Fibroblast of lung (primary cell): ENCODE data around the gene CYGB. TPM values are rescaled to one million over a fixed set of nuclear protein-coding genes. Genes with fewer than 3 reads are reported as not detected.
A peak's percentile ranks its signal among the peaks of the same experiment; 100 is the strongest.
"Not testable (repeated sequence)": the region's sequence is repeated elsewhere in the genome, so short reads cannot be mapped to it uniquely, and the experiment has no call there.

Experiments
- DNase-seq, 2 donors: peaks; one replicate each; pipeline versions ENCODE4 v3.0.0 to v3.0.0-alpha.2; 2010; ENCODE audit warnings: low read depth in 2 of 2
- H2AFZ ChIP-seq: 2 replicates; pipeline ENCODE4 v1.5.1; 2012; ENCODE audit warnings: low read length, control low read depth, inconsistent platforms
- H3K27ac ChIP-seq: 2 replicates; pipeline ENCODE4 v1.5.1; 2011; ENCODE audit warnings: low read length, control low read depth; ENCODE audit not compliant: insufficient read depth
- H3K27me3 ChIP-seq: 2 replicates; pipeline ENCODE4 v1.5.1; 2011; ENCODE audit warnings: mild to moderate bottlenecking, low read length; ENCODE audit not compliant: control insufficient read depth, insufficient read depth
- H3K36me3 ChIP-seq: 2 replicates; pipeline ENCODE4 v1.5.1; 2011; ENCODE audit warnings: low read length; ENCODE audit not compliant: control insufficient read depth, insufficient read depth
- H3K4me1 ChIP-seq: 2 replicates; pipeline ENCODE4 v1.5.1; 2011; ENCODE audit warnings: low read length; ENCODE audit not compliant: control insufficient read depth, insufficient read depth; ENCODE audit errors: extremely low read depth
- H3K4me2 ChIP-seq: 2 replicates; pipeline ENCODE4 v1.5.1; 2011; ENCODE audit warnings: low read length, control low read depth; ENCODE audit not compliant: insufficient read depth; ENCODE audit errors: extremely low read depth
- H3K4me3 ChIP-seq, 4 experiments: fragments of 200-600 bp in 1 of 4; sonication (generic) in 1 of 4; replicated peaks in 1 of 4; 2 replicates each; pipeline ENCODE4 v1.5.1; 2011 to 2016; ENCODE audit warnings: low read length in 4 of 4, low read depth in 3 of 4, mild to moderate bottlenecking in 3 of 4, control low read depth in 2 of 4, inconsistent platforms in 1 of 4, mixed read lengths in 1 of 4; ENCODE audit not compliant: insufficient read depth in 1 of 4; ENCODE audit errors: control extremely low read depth in 1 of 4
- H3K79me2 ChIP-seq: 2 replicates; pipeline ENCODE4 v1.5.1; 2012; ENCODE audit warnings: mild to moderate bottlenecking, low read length, inconsistent platforms; ENCODE audit not compliant: control insufficient read depth, insufficient read depth
- H3K9ac ChIP-seq: 2 replicates; pipeline ENCODE4 v1.5.1; 2011; ENCODE audit warnings: mild to moderate bottlenecking, low read length, control low read depth; ENCODE audit not compliant: insufficient read depth
- H3K9me3 ChIP-seq: 2 replicates; pipeline ENCODE4 v1.5.1; 2012; ENCODE audit warnings: low read depth, low read length; ENCODE audit not compliant: control insufficient read depth, insufficient read depth
- H4K20me1 ChIP-seq: 2 replicates; pipeline ENCODE4 v1.5.1; 2011; ENCODE audit warnings: low read length; ENCODE audit not compliant: control insufficient read depth, insufficient read depth; ENCODE audit errors: extremely low read depth
- EZH2 ChIP-seq: IDR thresholded peaks from 2 replicates; pipeline ENCODE4 v1.5.1; 2012; ENCODE audit warnings: low read length, control low read depth, mild to moderate bottlenecking; ENCODE audit errors: missing control alignments
- polyA plus RNA-seq, 2 donors: library from polyadenylated mRNA; depleted of rRNA in 1 of 2; stranded (reverse) in 1 of 2; unstranded in 1 of 2; fragments of >200 nt; gene quantifications; 2 replicates each; pipeline ENCODE4 v1.2.1, GENCODE V29; 2011 to 2012; ENCODE audit warnings: missing spikeins in 1 of 2
- total RNA-seq: library from RNA; depleted of rRNA; stranded (reverse); fragments of >200 nt; gene quantifications from 2 replicates; pipeline ENCODE4 v1.2.1, GENCODE V29; 2014
- TF ChIP-seq, protein P1 (sequence below), 2 donors: IDR thresholded peaks in 1 of 2; conservative IDR thresholded peaks in 1 of 2; 1 replicate in 1 of 2; 2 replicates in 1 of 2; pipeline ENCODE4 v1.5.1; 2011 to 2012; ENCODE audit warnings: low read length in 2 of 2, control low read depth in 1 of 2, inconsistent platforms in 1 of 2, low read depth in 1 of 2, mild to moderate bottlenecking in 1 of 2

The CYGB gene
- total and polyA plus RNA-seq, 2 donors (not counting 1 experiment from before 2014, with no cell fraction given), result 10.0 to 12.4 TPM

- DNase-seq, result peak; percentile 96
- Histone ChIP-seq H3K4me3 (peak overlapping the region in 3 of 4 experiments; percentile 3 to 46 (median 41)), H3K36me3 (no peaks in the 10 kb centered on the region), H3K79me2 (no peaks in the 10 kb centered on the region), H3K4me1 (peaks cover 10% of the 10 kb centered on the region), H3K27me3 (peaks cover 2% of the 10 kb centered on the region), H3K9me3 (no peaks in the 10 kb centered on the region), H4K20me1 (no peaks in the 10 kb centered on the region), H3K4me2 (peak overlapping the region; percentile 61), H3K27ac (peak overlapping the region; percentile 90), H2AFZ (peak overlapping the region; percentile 60), H3K9ac (peak overlapping the region; percentile 63)
- TF ChIP-seq EZH2, result no peak
- TF ChIP-seq, protein P1, sequence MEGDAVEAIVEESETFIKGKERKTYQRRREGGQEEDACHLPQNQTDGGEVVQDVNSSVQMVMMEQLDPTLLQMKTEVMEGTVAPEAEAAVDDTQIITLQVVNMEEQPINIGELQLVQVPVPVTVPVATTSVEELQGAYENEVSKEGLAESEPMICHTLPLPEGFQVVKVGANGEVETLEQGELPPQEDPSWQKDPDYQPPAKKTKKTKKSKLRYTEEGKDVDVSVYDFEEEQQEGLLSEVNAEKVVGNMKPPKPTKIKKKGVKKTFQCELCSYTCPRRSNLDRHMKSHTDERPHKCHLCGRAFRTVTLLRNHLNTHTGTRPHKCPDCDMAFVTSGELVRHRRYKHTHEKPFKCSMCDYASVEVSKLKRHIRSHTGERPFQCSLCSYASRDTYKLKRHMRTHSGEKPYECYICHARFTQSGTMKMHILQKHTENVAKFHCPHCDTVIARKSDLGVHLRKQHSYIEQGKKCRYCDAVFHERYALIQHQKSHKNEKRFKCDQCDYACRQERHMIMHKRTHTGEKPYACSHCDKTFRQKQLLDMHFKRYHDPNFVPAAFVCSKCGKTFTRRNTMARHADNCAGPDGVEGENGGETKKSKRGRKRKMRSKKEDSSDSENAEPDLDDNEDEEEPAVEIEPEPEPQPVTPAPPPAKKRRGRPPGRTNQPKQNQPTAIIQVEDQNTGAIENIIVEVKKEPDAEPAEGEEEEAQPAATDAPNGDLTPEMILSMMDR (conservative IDR thresholded peaks at IDR 0.05 in 1 of 2, IDR thresholded peaks at IDR 0.05 in 1 of 2; ENCODE audit: low read depth in 1 of 2, low read length in 2 of 2), result no peak
Measured at GRCh38 chr17:76515274-76515949, 22.1 kb downstream of the CYGB start.

GRCh38 chr17:76514355-76514754 lies 23.2 kb downstream of the CYGB start:
- H3K79me2 ChIP-seq, H2AFZ ChIP-seq, H3K36me3 ChIP-seq, H3K9ac ChIP-seq, H3K4me3 ChIP-seq, DNase-seq, H3K9me3 ChIP-seq, H4K20me1 ChIP-seq, H3K27ac ChIP-seq, H3K4me2 ChIP-seq, H3K27me3 ChIP-seq: not testable (repeated sequence)
- H3K4me1 ChIP-seq, result peaks cover 10% of the 10 kb centered on the region

GRCh38 chr17:76513306-76513692 lies 24.2 kb downstream of the CYGB start:
- no peak overlapping the region for H3K27ac ChIP-seq
- H3K79me2 ChIP-seq, result no peaks in the 10 kb centered on the region
- H3K9ac ChIP-seq, result no peak overlapping the region
- H3K9me3 ChIP-seq, result no peaks in the 10 kb centered on the region
- no peak overlapping the region for H3K4me2 ChIP-seq
- H3K36me3 ChIP-seq, result no peaks in the 10 kb centered on the region
- peaks cover 2% of the 10 kb centered on the region for H3K27me3 ChIP-seq
- no peak overlapping the region for H3K4me3 ChIP-seq
- no peak for DNase-seq
- TF ChIP-seq EZH2, result no peak
- TF ChIP-seq, protein P1 (conservative IDR thresholded peaks at IDR 0.05 in 1 of 2, IDR thresholded peaks at IDR 0.05 in 1 of 2; ENCODE audit: low read depth in 1 of 2, low read length in 2 of 2), result no peak
- peaks cover 10% of the 10 kb centered on the region for H3K4me1 ChIP-seq
- H2AFZ ChIP-seq, result no peak overlapping the region
- H4K20me1 ChIP-seq, result no peaks in the 10 kb centered on the region
